Upper lobe of left lung (tissue), 6 donors: ENCODE measurements around the gene S100Z. TPM values are rescaled to one million over a fixed set of nuclear protein-coding genes. Genes with fewer than 3 reads are reported as not detected.
"Not testable (repeated sequence)": the region's sequence is repeated elsewhere in the genome, so short reads cannot be mapped to it uniquely, and the experiment has no call there.

Experiments used
- ATAC-seq, 2 donors: fragments of 200-7000 bp; cut with Tn5 transposase; one replicate each; pipeline ENCODE4 v1.9.1; 2022; ENCODE audit warnings: mild to moderate bottlenecking in 2 of 2, moderate library complexity in 2 of 2; ENCODE audit not compliant: low FRiP score in 2 of 2
- DNase-seq, 2 donors: peaks; one replicate each; pipeline ENCODE4 v3.0.0-alpha.2; 2019 to 2020
- H3K27ac ChIP-seq, 4 donors: fragments of 200-600 bp; sonication (generic); one replicate each; pipeline ENCODE4 v1.5.1; 2016 to 2019
- H3K27me3 ChIP-seq, 4 donors: fragments of 200-600 bp; sonication (generic); one replicate each; pipeline ENCODE4 v1.5.1; 2017 to 2019
- H3K36me3 ChIP-seq, 4 donors: fragments of 200-600 bp; sonication (generic); one replicate each; pipeline ENCODE4 v1.5.1; 2016 to 2019
- H3K4me1 ChIP-seq, 4 donors: fragments of 200-600 bp; sonication (generic); one replicate each; pipeline ENCODE4 v1.5.1; 2018 to 2019
- H3K4me3 ChIP-seq, 4 donors: fragments of 200-600 bp; sonication (generic); one replicate each; pipeline ENCODE4 v1.5.1; 2017 to 2019; ENCODE audit warnings: mild to moderate bottlenecking in 2 of 4, moderate library complexity in 1 of 4
- H3K9me3 ChIP-seq, 4 donors: fragments of 200-600 bp; sonication (generic); one replicate each; pipeline ENCODE4 v1.5.1; 2018 to 2019
- EP300 ChIP-seq, 4 donors: sonication (generic); formaldehyde crosslinking; IDR thresholded peaks; one replicate each; pipeline ENCODE4 v1.5.1; 2017; ENCODE audit warnings: antibody characterized with exemption in 4 of 4, control low read depth in 2 of 4
- POLR2A ChIP-seq, 4 donors: fragments of 450-650 bp; IDR thresholded peaks; one replicate each; pipeline ENCODE4 v1.5.1; 2016 to 2017; ENCODE audit warnings: antibody characterized with exemption in 4 of 4, mild to moderate bottlenecking in 2 of 4
- POLR2AphosphoS5 ChIP-seq, 2 donors: sonication (generic); formaldehyde crosslinking; IDR thresholded peaks; one replicate each; pipeline ENCODE4 v1.5.1; 2017; ENCODE audit warnings: antibody characterized with exemption in 2 of 2
- WGBS, 2 donors: methylation state at CpG; one replicate each; pipeline ENCODE4 v1.1.5; 2017 to 2018; 5-methylcytosine and 5-hydroxymethylcytosine counted together
- total RNA-seq, 6 donors: library from RNA; depleted of rRNA in 4 of 6; stranded (reverse); fragments of >200 nt in 4 of 6; gene quantifications; one replicate each; pipeline versions ENCODE4 v1.1.0 to v1.2.1, GENCODE V29; 2016 to 2021
- TF ChIP-seq, protein P1 (sequence below), 6 experiments: fragments of 450-650 bp in 4 of 6; fragments of 200-600 bp in 2 of 6; sonication (generic) in 2 of 6; IDR thresholded peaks; one replicate each; pipeline ENCODE4 v1.5.1; 2016 to 2019; ENCODE audit warnings: antibody characterized with exemption in 6 of 6
- donor health status: DM: no; HTN: no; CAD: no; lungs with moderate emphysema.
- donor health status: DM: no; HTN: yes; CAD: no; lungs with severe emphysema.

The S100Z gene
- total RNA-seq, 6 donors from 2014 or later: 0.37 to 2.1 (median 0.82) TPM; not detected in 2

DNA sequence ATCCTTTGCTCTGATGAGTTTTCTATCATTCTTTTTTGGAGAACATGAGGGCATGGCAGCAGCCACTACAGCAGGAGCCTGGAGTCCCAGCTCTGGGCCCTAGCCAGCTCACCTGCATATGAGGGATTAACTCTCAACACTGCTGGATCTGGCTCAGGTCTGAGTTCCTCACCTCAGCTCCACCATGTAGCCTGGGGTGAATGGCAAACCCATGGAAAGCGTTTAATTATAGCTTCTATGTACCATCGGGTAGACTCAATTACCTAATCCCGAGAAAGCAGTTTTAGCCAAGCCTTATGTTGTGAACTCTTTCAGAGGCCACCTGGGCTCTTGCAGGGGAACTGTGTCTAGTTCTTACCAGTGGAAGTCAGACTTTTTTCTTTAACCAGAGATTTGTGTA lies 3.9 kb upstream of the S100Z start:
- Histone ChIP-seq H3K4me3 (no peak overlapping the region), H3K9me3 (no peaks in the 10 kb centered on the region), H3K36me3 (no peaks in the 10 kb centered on the region), H3K27ac (no peak overlapping the region), H3K27me3 (no peaks in the 10 kb centered on the region), H3K4me1 (peaks cover 0 to 3% (median 0%) of the 10 kb centered on the region in 4 donors)
- ATAC-seq (no peak), DNase-seq (no peak)
- 94 to 99% methylated on average over 3 of the region's 3 CpGs for WGBS, 2 donors
- TF ChIP-seq POLR2AphosphoS5 (IDR thresholded peaks at IDR 0.05) (no peak), EP300 (IDR thresholded peaks at IDR 0.05) (no peak), POLR2A (IDR thresholded peaks at IDR 0.05) (no peak)
- TF ChIP-seq, protein P1, sequence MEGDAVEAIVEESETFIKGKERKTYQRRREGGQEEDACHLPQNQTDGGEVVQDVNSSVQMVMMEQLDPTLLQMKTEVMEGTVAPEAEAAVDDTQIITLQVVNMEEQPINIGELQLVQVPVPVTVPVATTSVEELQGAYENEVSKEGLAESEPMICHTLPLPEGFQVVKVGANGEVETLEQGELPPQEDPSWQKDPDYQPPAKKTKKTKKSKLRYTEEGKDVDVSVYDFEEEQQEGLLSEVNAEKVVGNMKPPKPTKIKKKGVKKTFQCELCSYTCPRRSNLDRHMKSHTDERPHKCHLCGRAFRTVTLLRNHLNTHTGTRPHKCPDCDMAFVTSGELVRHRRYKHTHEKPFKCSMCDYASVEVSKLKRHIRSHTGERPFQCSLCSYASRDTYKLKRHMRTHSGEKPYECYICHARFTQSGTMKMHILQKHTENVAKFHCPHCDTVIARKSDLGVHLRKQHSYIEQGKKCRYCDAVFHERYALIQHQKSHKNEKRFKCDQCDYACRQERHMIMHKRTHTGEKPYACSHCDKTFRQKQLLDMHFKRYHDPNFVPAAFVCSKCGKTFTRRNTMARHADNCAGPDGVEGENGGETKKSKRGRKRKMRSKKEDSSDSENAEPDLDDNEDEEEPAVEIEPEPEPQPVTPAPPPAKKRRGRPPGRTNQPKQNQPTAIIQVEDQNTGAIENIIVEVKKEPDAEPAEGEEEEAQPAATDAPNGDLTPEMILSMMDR (IDR thresholded peaks at IDR 0.05): no peak

DNA sequence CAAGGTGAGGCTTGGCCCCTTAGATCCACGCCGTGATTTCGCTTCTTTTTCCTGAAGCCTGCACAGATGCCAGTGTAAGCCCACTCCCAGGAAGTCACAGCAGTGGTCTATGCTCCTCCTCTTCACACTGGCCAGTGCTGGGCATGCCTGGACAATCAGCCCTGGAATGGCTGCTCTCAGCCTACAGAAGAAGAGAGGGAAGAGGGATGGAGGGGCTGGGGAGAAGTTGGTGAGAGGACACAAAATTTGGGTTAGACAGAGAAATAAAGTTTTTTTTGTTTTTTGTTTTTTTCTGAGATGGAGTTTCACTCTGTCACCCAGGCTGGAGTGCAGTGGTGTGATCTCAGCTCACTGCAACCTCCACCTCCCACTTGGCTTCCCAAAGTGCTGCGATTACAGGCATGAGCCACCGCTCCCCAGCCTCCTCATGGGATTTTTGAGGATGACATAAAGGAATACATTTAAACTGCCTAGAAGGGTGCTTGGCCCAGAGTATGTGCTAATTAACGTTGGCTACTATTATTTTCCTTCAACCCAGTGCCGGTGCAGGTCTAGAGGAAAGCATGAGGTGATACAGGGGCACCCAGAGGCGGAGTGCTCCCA lies 830 bp downstream of the S100Z start:
- 87 to 89% methylated on average over 7 to 8 of the region's 8 CpGs for WGBS, 2 donors
- no peak for DNase-seq
- H3K4me3 ChIP-seq: no peak overlapping the region
- peaks cover 0 to 6% (median 4%) of the 10 kb centered on the region in 4 donors for H3K4me1 ChIP-seq
- ATAC-seq: peak in 1 of 2 donors; percentile 24
- TF ChIP-seq, protein P1 (IDR thresholded peaks at IDR 0.05): no peak
- TF ChIP-seq POLR2A (IDR thresholded peaks at IDR 0.05) (no peak), EP300 (IDR thresholded peaks at IDR 0.05) (no peak), POLR2AphosphoS5 (IDR thresholded peaks at IDR 0.05) (no peak)
- peak overlapping the region in 2 of 4 donors; percentile 56 to 58 for H3K27ac ChIP-seq
- H3K9me3 ChIP-seq: no peaks in the 10 kb centered on the region
- no peaks in the 10 kb centered on the region for H3K36me3 ChIP-seq
- H3K27me3 ChIP-seq: no peaks in the 10 kb centered on the region

DNA sequence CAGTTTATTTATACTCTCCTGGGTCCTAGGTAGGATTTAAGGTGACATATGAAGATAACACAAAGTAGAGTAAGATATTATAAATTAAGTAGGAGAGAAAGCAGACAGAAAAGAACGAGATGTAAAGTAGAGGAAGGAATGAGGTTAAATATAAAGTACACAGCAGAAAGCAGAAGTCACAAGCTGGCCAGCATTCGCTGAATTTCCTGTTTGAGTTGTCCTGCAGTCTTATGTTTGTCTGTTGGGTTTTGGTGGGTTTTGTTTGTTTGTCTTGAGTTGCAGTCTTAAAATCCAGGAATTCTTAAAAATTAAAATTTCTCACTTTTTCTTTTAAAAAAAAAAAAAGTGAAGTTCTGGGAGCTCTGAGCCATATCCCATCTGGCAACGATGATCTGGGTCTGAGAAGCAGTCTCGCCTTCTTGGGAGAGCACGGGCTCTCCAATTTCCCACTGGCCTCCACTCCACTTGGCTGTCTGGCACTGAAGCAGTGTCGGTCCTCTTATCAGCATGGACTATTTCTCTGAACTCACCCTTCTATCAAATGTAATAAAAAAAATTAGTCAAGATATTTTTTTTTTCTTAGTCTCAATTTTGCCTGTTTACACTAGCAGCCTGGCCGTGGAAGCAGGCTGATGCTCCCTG lies 2.0 kb downstream of the S100Z start:
- 54 to 56% methylated on average over 7 of the region's 7 CpGs for WGBS, 2 donors
- DNase-seq: peak in 1 of 2 donors; percentile 54

DNA sequence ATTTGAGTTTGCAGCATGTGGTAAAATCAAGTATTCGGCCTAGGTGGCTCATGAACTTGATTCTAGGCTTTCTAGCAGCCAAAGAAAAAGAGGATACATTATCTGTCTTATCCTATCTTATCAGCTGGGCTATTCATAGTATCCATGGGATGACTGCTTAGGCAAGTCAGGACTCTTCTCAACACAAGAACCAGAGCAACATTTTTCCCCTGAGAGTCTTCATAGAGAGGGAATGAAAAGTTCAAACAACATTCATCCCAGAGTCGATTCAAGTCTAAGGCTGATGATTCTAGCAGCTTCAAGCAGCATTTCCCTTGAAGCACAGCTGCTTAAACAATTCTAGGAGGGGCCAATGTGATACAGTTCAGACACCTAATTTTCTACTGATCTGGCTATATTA lies 3.0 kb downstream of the S100Z start:
- Histone ChIP-seq H3K9me3 (no peaks in the 10 kb centered on the region), H3K36me3 (no peaks in the 10 kb centered on the region), H3K4me3 (no peak overlapping the region), H3K27me3 (no peaks in the 10 kb centered on the region), H3K4me1 (peaks cover 0 to 11% (median 7%) of the 10 kb centered on the region in 4 donors), H3K27ac (peak overlapping the region in 1 of 4 donors; percentile 58)
- ATAC-seq (no peak), DNase-seq (no peak)
- TF ChIP-seq POLR2A (IDR thresholded peaks at IDR 0.05) (no peak), EP300 (IDR thresholded peaks at IDR 0.05) (no peak), POLR2AphosphoS5 (IDR thresholded peaks at IDR 0.05) (no peak)
- TF ChIP-seq, protein P1 (IDR thresholded peaks at IDR 0.05): no peak
- 58 to 65% methylated on average over 2 of the region's 2 CpGs for WGBS, 2 donors

More for the DNA sequence above, 2.0 kb downstream of the S100Z start:
- Histone ChIP-seq H3K9me3 (no peaks in the 10 kb centered on the region), H3K4me3 (no peak overlapping the region), H3K36me3 (no peaks in the 10 kb centered on the region), H3K27ac (peak overlapping the region; percentile 35 to 58 (median 54)), H3K27me3 (no peaks in the 10 kb centered on the region), H3K4me1 (peaks cover 0 to 11% (median 7%) of the 10 kb centered on the region in 4 donors)
- no peak for TF ChIP-seq POLR2A (IDR thresholded peaks at IDR 0.05)
- TF ChIP-seq, protein P1 (IDR thresholded peaks at IDR 0.05): no peak
- no peak for TF ChIP-seq POLR2AphosphoS5 (IDR thresholded peaks at IDR 0.05)
- TF ChIP-seq EP300 (IDR thresholded peaks at IDR 0.05): no peak
- peak in 1 of 2 donors; percentile 48 for ATAC-seq

DNA sequence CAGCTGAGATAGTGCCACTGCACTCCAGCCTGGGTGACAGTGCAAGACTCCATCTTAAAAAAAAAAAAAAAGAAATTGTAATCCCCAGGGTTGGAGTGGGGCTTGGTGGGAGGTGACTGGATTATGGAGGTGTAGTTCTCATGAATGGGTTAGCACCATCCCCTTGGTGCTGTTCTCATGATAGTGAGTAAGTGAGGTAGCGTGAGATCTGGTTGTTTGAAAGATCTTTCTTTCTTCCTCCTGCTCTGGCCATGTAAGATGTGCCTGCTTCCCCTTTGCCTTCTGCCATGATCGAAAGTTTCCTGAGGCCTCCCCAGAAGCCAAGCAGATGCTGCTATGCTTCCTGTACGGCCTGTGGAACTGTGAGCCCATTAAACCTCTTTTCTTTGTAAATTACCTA lies 3.9 kb downstream of the S100Z start:
- WGBS, 2 donors: 70 to 86% methylated on average over 3 of the region's 3 CpGs
- Histone ChIP-seq H3K4me1 (peaks cover 0 to 11% (median 7%) of the 10 kb centered on the region in 4 donors), H3K27ac (peak overlapping the region in 2 of 4 donors; percentile 69 to 80)
- H3K4me3 ChIP-seq, H3K27me3 ChIP-seq, DNase-seq, H3K36me3 ChIP-seq, ATAC-seq, H3K9me3 ChIP-seq: not testable (repeated sequence)
